Right forelimb (tissue), 1 donor: ENCODE results near the gene PIH1D2.
"Not testable (repeated sequence)": the region's sequence is repeated elsewhere in the genome, so short reads cannot be mapped to it uniquely, and the experiment has no call there.

Source experiments
- DNase-seq: peaks from one replicate; pipeline ENCODE4 v3.0.0-alpha.2; 2018

The PIH1D2 gene

GRCh38 chr11:112050721-112051120 is 23.1 kb downstream of the PIH1D2 start:
- DNase-seq: no peak

GRCh38 chr11:112049777-112050176 is 24.0 kb downstream of the PIH1D2 start:
- no peak for DNase-seq

- not testable (repeated sequence) for DNase-seq
These were observed 25.6 kb downstream of the PIH1D2 start for GRCh38 chr11:112048256-112048655.

GRCh38 chr11:112046647-112047046 is 27.2 kb downstream of the PIH1D2 start:
- not testable (repeated sequence) for DNase-seq

- DNase-seq: no peak
These were observed 28.9 kb downstream of the PIH1D2 start for GRCh38 chr11:112044961-112045360.

- no peak for DNase-seq
These were observed 30.9 kb downstream of the PIH1D2 start for GRCh38 chr11:112042961-112043304.

- no peak for DNase-seq
These were observed 31.5 kb downstream of the PIH1D2 start for GRCh38 chr11:112042161-112042960.

- no peak for DNase-seq
These were observed 36.3 kb downstream of the PIH1D2 start for GRCh38 chr11:112037527-112037926.

- no peak for DNase-seq
These were observed 39.9 kb downstream of the PIH1D2 start for GRCh38 chr11:112033902-112034301.

- DNase-seq: no peak
These were observed 44.4 kb downstream of the PIH1D2 start for GRCh38 chr11:112029460-112029859.

GRCh38 chr11:112026784-112027410 is 46.9 kb downstream of the PIH1D2 start:
- DNase-seq: not testable (repeated sequence)

- no peak for DNase-seq
These were observed 48.1 kb downstream of the PIH1D2 start for GRCh38 chr11:112025707-112026106.

GRCh38 chr11:112024773-112025678 is 48.8 kb downstream of the PIH1D2 start, which contains the start of gene DLAT:
Gene DLAT, plus strand, starts transcription at chr11:112025408. Its CDS starts 65 bp downstream, at chr11:112025473.
- peak; percentile 90 for DNase-seq

- DNase-seq: no peak
These were observed 49.5 kb downstream of the PIH1D2 start for GRCh38 chr11:112024178-112024772.

GRCh38 chr11:112023104-112023503 is 50.7 kb downstream of the PIH1D2 start:
- no peak for DNase-seq

- DNase-seq: no peak
These were observed 54.8 kb downstream of the PIH1D2 start for GRCh38 chr11:112019066-112019465.
